ENCODE data around the gene EXOC4. TPM values are rescaled to one million over a fixed set of nuclear protein-coding genes. Genes with fewer than 3 reads are reported as not detected.

EXOC4 gene
- total RNA-seq, 1 experiment from 2014 or later = 75.8 TPM

GRCh38 chr7:133859231-133859630 is 606.4 kb downstream of the EXOC4 start:
- no peaks in the 10 kb centered on the region for H3K79me1 ChIP-seq (ENCODE audit: insufficient read depth, low read depth, low read length, poor library complexity, severe bottlenecking)
- H3K79me2 ChIP-seq (ENCODE audit: insufficient read depth, low read length) = no peaks in the 10 kb centered on the region
- H2BK12ac ChIP-seq (ENCODE audit: insufficient read length, low read depth, low read length) = no peak overlapping the region
- no peak overlapping the region for H3T11ph ChIP-seq (ENCODE audit: low read length)
- peak; percentile 42 for DNase-seq
- H3K18ac ChIP-seq (ENCODE audit: insufficient read length, low read depth, low read length) = no peak overlapping the region
- H3K4me3 Mint-ChIP-seq = no peak overlapping the region
- no peak overlapping the region for H3K56ac ChIP-seq (ENCODE audit: insufficient read length, low read depth, low read length)
- peaks cover 11 to 26% of the 10 kb centered on the region in 2 experiments for H3K4me1 Mint-ChIP-seq
- H3K27me3 Mint-ChIP-seq (ENCODE audit: low read depth) = no peaks in the 10 kb centered on the region
- no peak overlapping the region for H3K27ac ChIP-seq (ENCODE audit: insufficient read length, low read depth, low read length)
- no peaks in the 10 kb centered on the region for H4K20me1 ChIP-seq (ENCODE audit: control insufficient read depth, insufficient read depth, insufficient read length)
- TF ChIP-seq, protein P1, sequence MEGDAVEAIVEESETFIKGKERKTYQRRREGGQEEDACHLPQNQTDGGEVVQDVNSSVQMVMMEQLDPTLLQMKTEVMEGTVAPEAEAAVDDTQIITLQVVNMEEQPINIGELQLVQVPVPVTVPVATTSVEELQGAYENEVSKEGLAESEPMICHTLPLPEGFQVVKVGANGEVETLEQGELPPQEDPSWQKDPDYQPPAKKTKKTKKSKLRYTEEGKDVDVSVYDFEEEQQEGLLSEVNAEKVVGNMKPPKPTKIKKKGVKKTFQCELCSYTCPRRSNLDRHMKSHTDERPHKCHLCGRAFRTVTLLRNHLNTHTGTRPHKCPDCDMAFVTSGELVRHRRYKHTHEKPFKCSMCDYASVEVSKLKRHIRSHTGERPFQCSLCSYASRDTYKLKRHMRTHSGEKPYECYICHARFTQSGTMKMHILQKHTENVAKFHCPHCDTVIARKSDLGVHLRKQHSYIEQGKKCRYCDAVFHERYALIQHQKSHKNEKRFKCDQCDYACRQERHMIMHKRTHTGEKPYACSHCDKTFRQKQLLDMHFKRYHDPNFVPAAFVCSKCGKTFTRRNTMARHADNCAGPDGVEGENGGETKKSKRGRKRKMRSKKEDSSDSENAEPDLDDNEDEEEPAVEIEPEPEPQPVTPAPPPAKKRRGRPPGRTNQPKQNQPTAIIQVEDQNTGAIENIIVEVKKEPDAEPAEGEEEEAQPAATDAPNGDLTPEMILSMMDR (conservative IDR thresholded peaks at IDR 0.05) = no peak
- no peak overlapping the region for H2BK15ac ChIP-seq (ENCODE audit: low read depth, low read length)
- H3K4me1 ChIP-seq (ENCODE audit: insufficient read depth, low read length) = peaks cover 2% of the 10 kb centered on the region; the same call in 1 of the 2 replicates
- H3K9me3 ChIP-seq (ENCODE audit: control insufficient read depth, low read depth, low read length) = no peaks in the 10 kb centered on the region
- H3K4ac ChIP-seq (ENCODE audit: low read depth, low read length) = no peak overlapping the region
- no peak overlapping the region for H3K9ac ChIP-seq (ENCODE audit: extremely low read depth, insufficient read length, low read length)
- no peak overlapping the region for H4K8ac ChIP-seq (replicated peaks; ENCODE audit: insufficient read length, low read depth, low read length)
- no peak overlapping the region for H2BK5ac ChIP-seq (ENCODE audit: insufficient read length, low read length)
- no peak overlapping the region for H4K91ac ChIP-seq (ENCODE audit: insufficient read length, low read depth, low read length)
- H3K14ac ChIP-seq (ENCODE audit: insufficient read depth, low read length) = no peak overlapping the region
- no peak overlapping the region for H4K5ac ChIP-seq (ENCODE audit: insufficient read length, low read depth, low read length)
- peaks cover 3 to 5% (median 4%) of the 10 kb centered on the region in 3 experiments; a peak in 4 of 7 replicates for H3K36me3 Mint-ChIP-seq (ENCODE audit: insufficient read depth in 1 of 3, low read depth in 3 of 3)
- H2AK5ac ChIP-seq (ENCODE audit: insufficient read length, low read length) = no peak overlapping the region
- H3K27ac Mint-ChIP-seq = no peak overlapping the region; a peak in 1 of 7 replicates
- H2BK20ac ChIP-seq (ENCODE audit: low read depth, low read length, poor library complexity, severe bottlenecking) = no peak overlapping the region
- H3K23me2 ChIP-seq (ENCODE audit: insufficient read length, low read depth, low read length, poor library complexity, severe bottlenecking) = no peaks in the 10 kb centered on the region
- no peak overlapping the region for H2AFZ ChIP-seq (ENCODE audit: low read length)
- no peak overlapping the region for H3K4me2 ChIP-seq (ENCODE audit: insufficient read depth, insufficient read length, low read length)
- no CpG with 5 or more reads among the region's 5 CpGs for WGBS (ENCODE audit: extremely low coverage, insufficient read length, low lambda C conversion rate)
- H2BK120ac ChIP-seq (ENCODE audit: low read depth, low read length, poor library complexity, severe bottlenecking) = no peak overlapping the region
- H3K23ac ChIP-seq (ENCODE audit: insufficient read length, low read depth, low read length) = no peak overlapping the region
- H3K9me3 Mint-ChIP-seq = peaks cover 3 to 4% of the 10 kb centered on the region in 2 experiments; a peak in 2 of 5 replicates
- H3K27me3 ChIP-seq (ENCODE audit: insufficient read depth, low read length) = no peaks in the 10 kb centered on the region
